Measurements from ENCODE around the gene NPS. TPM values are rescaled to one million over a fixed set of nuclear protein-coding genes. Genes with fewer than 3 reads are reported as not detected.

NPS gene
- total RNA-seq, 4 donors from 2014 or later, result not detected

GRCh38 chr10:127535802-127536515, 13.2 kb upstream of the NPS start:
- H3K4me1 ChIP-seq, result no peaks in the 10 kb centered on the region
- no peaks in the 10 kb centered on the region for H3K27me3 ChIP-seq
- no peak overlapping the region for H3K4me3 ChIP-seq
- DNase-seq, result no peak
- intact Hi-C loops (cut with DNase I), result no loop called here
- 52 to 60% methylated on average over 7 to 8 of the region's 8 CpGs for WGBS, 2 donors
- TF ChIP-seq POLR2A (IDR thresholded peaks at IDR 0.05), result no peak
- TF ChIP-seq, protein P1, sequence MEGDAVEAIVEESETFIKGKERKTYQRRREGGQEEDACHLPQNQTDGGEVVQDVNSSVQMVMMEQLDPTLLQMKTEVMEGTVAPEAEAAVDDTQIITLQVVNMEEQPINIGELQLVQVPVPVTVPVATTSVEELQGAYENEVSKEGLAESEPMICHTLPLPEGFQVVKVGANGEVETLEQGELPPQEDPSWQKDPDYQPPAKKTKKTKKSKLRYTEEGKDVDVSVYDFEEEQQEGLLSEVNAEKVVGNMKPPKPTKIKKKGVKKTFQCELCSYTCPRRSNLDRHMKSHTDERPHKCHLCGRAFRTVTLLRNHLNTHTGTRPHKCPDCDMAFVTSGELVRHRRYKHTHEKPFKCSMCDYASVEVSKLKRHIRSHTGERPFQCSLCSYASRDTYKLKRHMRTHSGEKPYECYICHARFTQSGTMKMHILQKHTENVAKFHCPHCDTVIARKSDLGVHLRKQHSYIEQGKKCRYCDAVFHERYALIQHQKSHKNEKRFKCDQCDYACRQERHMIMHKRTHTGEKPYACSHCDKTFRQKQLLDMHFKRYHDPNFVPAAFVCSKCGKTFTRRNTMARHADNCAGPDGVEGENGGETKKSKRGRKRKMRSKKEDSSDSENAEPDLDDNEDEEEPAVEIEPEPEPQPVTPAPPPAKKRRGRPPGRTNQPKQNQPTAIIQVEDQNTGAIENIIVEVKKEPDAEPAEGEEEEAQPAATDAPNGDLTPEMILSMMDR (IDR thresholded peaks at IDR 0.05), result no peak
- H3K9me3 ChIP-seq, result no peaks in the 10 kb centered on the region
- H3K27ac ChIP-seq, result no peak overlapping the region
- H3K36me3 ChIP-seq, result no peaks in the 10 kb centered on the region

DNA sequence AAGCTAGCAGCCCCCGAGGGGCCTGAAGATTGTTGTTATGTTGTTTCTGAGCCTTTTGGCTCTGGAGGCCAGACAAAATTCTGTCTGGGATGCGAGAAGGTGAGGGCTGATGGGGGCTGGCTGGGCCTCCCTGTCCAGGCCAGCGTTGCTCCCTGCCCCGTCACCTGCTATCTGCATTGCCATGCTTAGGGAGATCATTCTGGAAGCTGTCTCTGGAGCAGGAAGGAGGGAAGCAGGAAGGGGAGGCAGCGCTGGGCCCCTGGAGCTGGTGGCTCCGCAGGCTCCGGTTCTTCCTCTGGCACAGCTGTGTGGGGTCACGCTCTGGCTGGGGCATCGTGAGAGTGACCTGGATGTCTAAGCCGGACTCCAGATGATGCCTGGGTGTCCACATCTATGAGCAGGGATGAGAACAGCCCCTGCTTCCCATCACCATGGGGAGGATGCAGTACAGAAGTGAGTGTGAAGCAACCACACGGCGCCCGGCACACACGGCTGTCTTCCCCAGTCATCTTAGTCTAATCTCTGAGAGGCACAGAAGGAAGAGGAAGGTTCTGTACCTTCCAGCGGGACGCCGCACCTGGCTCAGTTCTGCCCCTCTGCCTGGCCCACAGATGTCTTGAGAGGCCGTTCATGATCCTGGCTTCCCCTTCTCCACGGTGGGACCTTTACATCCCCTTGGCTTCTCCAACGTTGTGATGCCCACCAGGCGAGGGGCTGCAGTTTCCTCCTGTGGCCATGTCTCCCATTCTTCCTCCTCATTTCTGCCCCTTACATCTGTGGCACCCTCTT, 11.9 kb upstream of the NPS start:
- intact Hi-C loops (cut with DNase I), result no loop called here
- TF ChIP-seq POLR2A (IDR thresholded peaks at IDR 0.05), result no peak
- TF ChIP-seq, protein P1 (IDR thresholded peaks at IDR 0.05), result no peak
- H3K4me3 ChIP-seq, result no peak overlapping the region
- H3K4me1 ChIP-seq, result no peaks in the 10 kb centered on the region
- WGBS, 2 donors, result 74 to 81% methylated on average over 17 of the region's 21 CpGs
- no peak for DNase-seq
- H3K27ac ChIP-seq, result no peak overlapping the region
- H3K27me3 ChIP-seq, result no peaks in the 10 kb centered on the region
- no peaks in the 10 kb centered on the region for H3K9me3 ChIP-seq
- H3K36me3 ChIP-seq, result no peaks in the 10 kb centered on the region

DNA sequence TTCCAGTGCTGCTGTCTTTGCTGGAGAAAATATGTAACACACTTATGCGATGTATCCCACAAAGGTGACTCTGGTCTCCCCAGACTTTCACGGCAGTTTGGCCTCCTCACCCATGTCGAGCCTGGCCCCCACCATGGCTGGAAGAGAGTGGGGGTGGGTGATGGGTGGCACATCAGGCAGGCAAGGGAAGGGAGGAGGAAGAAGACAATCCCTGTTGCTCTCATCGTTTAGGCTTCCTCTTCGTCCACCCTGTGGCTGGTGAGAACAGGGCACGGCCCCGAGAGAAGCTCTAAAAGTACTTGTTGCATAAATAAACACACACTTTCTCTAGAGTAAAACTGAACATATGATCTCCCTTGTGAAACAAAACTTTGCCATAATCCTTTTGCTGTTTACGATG, 11.2 kb upstream of the NPS start:
- intact Hi-C loops (cut with DNase I), result no loop called here
- no peak for TF ChIP-seq POLR2A (IDR thresholded peaks at IDR 0.05)
- TF ChIP-seq, protein P1 (IDR thresholded peaks at IDR 0.05), result no peak
- H3K9me3 ChIP-seq, result no peaks in the 10 kb centered on the region
- no peak for DNase-seq
- H3K4me3 ChIP-seq, result no peak overlapping the region
- 57 to 81% methylated on average over 5 to 8 of the region's 8 CpGs for WGBS, 2 donors
- no peak overlapping the region for H3K27ac ChIP-seq
- H3K4me1 ChIP-seq, result no peaks in the 10 kb centered on the region
- H3K27me3 ChIP-seq, result no peaks in the 10 kb centered on the region
- H3K36me3 ChIP-seq, result no peaks in the 10 kb centered on the region

DNA sequence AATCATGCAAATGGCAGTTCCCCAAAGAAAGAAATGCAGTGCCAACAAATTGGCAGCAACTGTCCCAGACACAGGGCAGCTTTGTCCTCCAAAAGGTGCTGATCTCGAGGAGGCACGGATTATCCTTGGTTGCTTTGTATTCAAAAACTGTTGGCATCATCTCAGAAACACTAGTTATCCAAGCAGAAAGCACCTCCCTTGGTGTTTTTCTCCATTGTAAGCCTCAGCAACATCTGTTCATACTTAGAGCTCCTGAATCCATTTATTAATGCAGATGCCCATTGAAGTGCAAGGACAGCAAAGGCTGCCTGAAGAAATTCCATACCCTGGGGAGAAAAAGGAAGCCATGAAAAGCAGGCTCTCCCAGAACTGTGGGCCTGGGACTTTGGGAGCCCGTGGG, 1.1 kb upstream of the NPS start:
- no peak for TF ChIP-seq POLR2A (IDR thresholded peaks at IDR 0.05)
- TF ChIP-seq, protein P1 (IDR thresholded peaks at IDR 0.05), result no peak
- intact Hi-C loops (cut with DNase I), result no loop called here
- peaks cover 0 to 10% (median 0%) of the 10 kb centered on the region in 3 donors for H3K9me3 ChIP-seq
- H3K27ac ChIP-seq, result no peak overlapping the region
- no peaks in the 10 kb centered on the region for H3K36me3 ChIP-seq
- no peaks in the 10 kb centered on the region for H3K27me3 ChIP-seq
- WGBS, 2 donors, result 60 to 62% methylated on average over 3 of the region's 3 CpGs
- H3K4me3 ChIP-seq, result no peak overlapping the region
- no peak for DNase-seq
- no peaks in the 10 kb centered on the region for H3K4me1 ChIP-seq

DNA sequence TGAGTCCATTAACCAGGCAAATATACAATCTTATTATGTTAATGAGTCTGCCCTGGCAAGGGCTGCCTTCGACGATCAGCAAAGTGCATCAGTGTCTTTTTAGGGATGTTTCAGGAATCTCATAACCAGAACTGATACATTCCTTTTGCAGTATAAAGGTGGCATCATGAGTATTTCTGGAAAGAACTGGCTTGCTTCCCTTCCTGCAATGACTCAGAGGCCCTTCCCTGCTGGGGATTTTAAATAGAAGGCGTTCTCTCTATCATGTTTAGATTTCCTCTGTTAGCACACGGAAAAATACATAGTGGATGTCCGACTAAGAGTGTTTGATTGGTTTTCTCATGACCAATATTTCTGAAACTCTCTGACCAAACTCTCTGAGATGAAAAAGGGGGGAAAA, 1.8 kb downstream of the NPS start:
- Histone ChIP-seq H3K36me3 (no peaks in the 10 kb centered on the region), H3K9me3 (no peaks in the 10 kb centered on the region), H3K27ac (no peak overlapping the region), H3K4me1 (no peaks in the 10 kb centered on the region), H3K4me3 (no peak overlapping the region), H3K27me3 (peaks cover 0 to 10% (median 0%) of the 10 kb centered on the region in 4 donors)
- WGBS, 2 donors, result 47 to 55% methylated on average over 5 of the region's 5 CpGs
- intact Hi-C loops (cut with DNase I), result no loop called here
- TF ChIP-seq, protein P1 (IDR thresholded peaks at IDR 0.05), result no peak
- TF ChIP-seq POLR2A (IDR thresholded peaks at IDR 0.05), result no peak
- DNase-seq, result no peak
